Hepatocyte (in vitro differentiated cells): ENCODE results near the gene PDZD7. TPM values are rescaled to one million over a fixed set of nuclear protein-coding genes. Genes with fewer than 3 reads are reported as not detected.

Experiments
- DNase-seq: peaks from one replicate; pipeline ENCODE4 v3.0.0-alpha.2; 2016; ENCODE audit warnings: low spot score
- H2AFZ ChIP-seq: fragments of 200-600 bp; sonication (generic); 2 replicates; pipeline ENCODE4 v1.6.0; 2016; ENCODE audit warnings: antibody characterized with exemption, mild to moderate bottlenecking
- H3K27ac ChIP-seq: fragments of 200-600 bp; sonication (generic); 2 replicates; pipeline ENCODE4 v1.5.1; 2016; ENCODE audit warnings: mild to moderate bottlenecking
- H3K27me3 ChIP-seq: fragments of 200-600 bp; sonication (generic); 2 replicates; pipeline ENCODE4 v1.6.1; 2016
- H3K36me3 ChIP-seq: fragments of 200-600 bp; sonication (generic); replicated peaks from 2 replicates; pipeline ENCODE4 v1.5.1; 2016; ENCODE audit warnings: low read depth; ENCODE audit not compliant: insufficient read depth
- H3K4me1 ChIP-seq: fragments of 200-600 bp; sonication (generic); 2 replicates; pipeline ENCODE4 v1.5.1; 2016; ENCODE audit warnings: mild to moderate bottlenecking, moderate library complexity; ENCODE audit not compliant: insufficient read depth
- H3K4me2 ChIP-seq: fragments of 200-600 bp; sonication (generic); 2 replicates; pipeline ENCODE4 v1.6.0; 2016
- H3K4me3 ChIP-seq: fragments of 200-600 bp; sonication (generic); 2 replicates; pipeline ENCODE4 v1.5.1; 2016; ENCODE audit warnings: mild to moderate bottlenecking
- H3K79me2 ChIP-seq: fragments of 200-600 bp; sonication (generic); 2 replicates; pipeline ENCODE4 v1.6.0; 2017; ENCODE audit warnings: mild to moderate bottlenecking
- H3K9me2 ChIP-seq: fragments of 200-600 bp; sonication (generic); replicated peaks from 2 replicates; pipeline ENCODE4 v1.6.0; 2017; ENCODE audit warnings: mild to moderate bottlenecking; ENCODE audit not compliant: insufficient read depth
- H3K9me3 ChIP-seq: fragments of 200-600 bp; sonication (generic); 2 replicates; pipeline ENCODE4 v1.5.1; 2016; ENCODE audit warnings: low read depth, mild to moderate bottlenecking
- H4K20me1 ChIP-seq: fragments of 200-600 bp; sonication (generic); 2 replicates; pipeline ENCODE4 v1.6.0; 2016; ENCODE audit warnings: mild to moderate bottlenecking; ENCODE audit not compliant: insufficient read depth, poor library complexity, severe bottlenecking
- CTCF ChIP-seq: fragments of 200-600 bp; sonication (generic); IDR thresholded peaks from 2 replicates; pipeline ENCODE4 v1.5.1; 2016; ENCODE audit warnings: antibody characterized with exemption, mild to moderate bottlenecking; ENCODE audit not compliant: poor library complexity
- EZH2 ChIP-seq: fragments of 200-600 bp; sonication (generic); IDR thresholded peaks from 2 replicates; pipeline ENCODE4 v1.6.1; 2016; ENCODE audit warnings: antibody characterized with exemption, mild to moderate bottlenecking, borderline replicate concordance
- EZH2phosphoT487 ChIP-seq: fragments of 200-600 bp; sonication (generic); IDR thresholded peaks from one replicate; pipeline ENCODE4 v1.6.1; 2018; ENCODE audit warnings: antibody characterized with exemption, mild to moderate bottlenecking, low read depth, moderate library complexity; ENCODE audit not compliant: unreplicated experiment, severe bottlenecking
- WGBS: methylation state at CpG from one replicate; pipeline ENCODE4 v1.1.6; 2016; ENCODE audit warnings: low lambda C conversion rate; ENCODE audit errors: missing lambda C conversion rate; 5-methylcytosine and 5-hydroxymethylcytosine counted together
- polyA plus RNA-seq: library from polyadenylated mRNA; unstranded; fragments of >200 nt; fragmentation: Nextera tagmentation; extraction: Ambion mirVana; gene quantifications from 2 replicates; pipeline ENCODE4 v1.2.1, GENCODE V29; 2016
- total RNA-seq: library from RNA; depleted of rRNA; stranded (reverse); fragments of >200 nt; gene quantifications from 2 replicates; pipeline ENCODE4 v1.2.3, GENCODE V29; 2014

Gene PDZD7
- total and polyA plus RNA-seq, 2 experiments from 2014 or later = 6.0 to 8.4 TPM

GRCh38 chr10:101041252-101041761 lies 10.4 kb upstream of the PDZD7 start:
- 44% methylated on average over 5 of the region's 6 CpGs for WGBS
- H4K20me1 ChIP-seq = no peaks in the 10 kb centered on the region
- H3K4me2 ChIP-seq = no peak overlapping the region
- no peak overlapping the region for H3K4me3 ChIP-seq
- TF ChIP-seq EZH2phosphoT487 (no peak), EZH2 (no peak), CTCF (peak; percentile 88)
- H3K27me3 ChIP-seq = peaks cover 3% of the 10 kb centered on the region
- H3K9me2 ChIP-seq = no peaks in the 10 kb centered on the region
- H2AFZ ChIP-seq = no peak overlapping the region
- no peaks in the 10 kb centered on the region for H3K79me2 ChIP-seq
- DNase-seq = peak; percentile 92
- no peaks in the 10 kb centered on the region for H3K9me3 ChIP-seq
- peak overlapping the region; percentile 89 for H3K27ac ChIP-seq
- H3K36me3 ChIP-seq = no peaks in the 10 kb centered on the region
- H3K4me1 ChIP-seq = peaks cover 14% of the 10 kb centered on the region

GRCh38 chr10:101040851-101041250 lies 9.9 kb upstream of the PDZD7 start:
- WGBS = 15% methylated on average over 2 of the region's 2 CpGs
- peak overlapping the region; percentile 11 for H3K27ac ChIP-seq
- H3K4me2 ChIP-seq = no peak overlapping the region
- H3K79me2 ChIP-seq = no peaks in the 10 kb centered on the region
- H4K20me1 ChIP-seq = no peaks in the 10 kb centered on the region
- no peak for DNase-seq
- no peaks in the 10 kb centered on the region for H3K9me3 ChIP-seq
- H3K27me3 ChIP-seq = no peaks in the 10 kb centered on the region
- H3K9me2 ChIP-seq = no peaks in the 10 kb centered on the region
- H3K4me3 ChIP-seq = no peak overlapping the region
- TF ChIP-seq EZH2 (no peak), CTCF (no peak), EZH2phosphoT487 (no peak)
- no peaks in the 10 kb centered on the region for H3K36me3 ChIP-seq
- no peak overlapping the region for H2AFZ ChIP-seq
- peaks cover 14% of the 10 kb centered on the region for H3K4me1 ChIP-seq

GRCh38 chr10:101040061-101040460 lies 9.1 kb upstream of the PDZD7 start:
- Histone ChIP-seq H3K9me2 (no peaks in the 10 kb centered on the region), H3K27ac (no peak overlapping the region), H3K79me2 (peaks cover 3% of the 10 kb centered on the region), H3K4me3 (no peak overlapping the region), H3K4me2 (no peak overlapping the region), H3K36me3 (no peaks in the 10 kb centered on the region), H4K20me1 (no peaks in the 10 kb centered on the region), H3K4me1 (peaks cover 17% of the 10 kb centered on the region), H3K9me3 (no peaks in the 10 kb centered on the region), H2AFZ (no peak overlapping the region), H3K27me3 (no peaks in the 10 kb centered on the region)
- no peak for TF ChIP-seq EZH2phosphoT487
- TF ChIP-seq CTCF = no peak
- TF ChIP-seq EZH2 = no peak
- no peak for DNase-seq
- 95% methylated on average over 3 of the region's 3 CpGs for WGBS

GRCh38 chr10:101038484-101038883 lies 7.6 kb upstream of the PDZD7 start:
- TF ChIP-seq EZH2phosphoT487 = no peak
- TF ChIP-seq EZH2 = no peak
- TF ChIP-seq CTCF = no peak
- peaks cover 25% of the 10 kb centered on the region for H3K4me1 ChIP-seq
- no peak overlapping the region for H2AFZ ChIP-seq
- H3K9me2 ChIP-seq = no peaks in the 10 kb centered on the region
- no peaks in the 10 kb centered on the region for H3K27me3 ChIP-seq
- H3K79me2 ChIP-seq = peaks cover 11% of the 10 kb centered on the region
- no peak for DNase-seq
- H3K4me2 ChIP-seq = no peak overlapping the region
- no peak overlapping the region for H3K4me3 ChIP-seq
- 73% methylated on average over 5 of the region's 5 CpGs for WGBS
- H3K27ac ChIP-seq = no peak overlapping the region
- no peaks in the 10 kb centered on the region for H3K9me3 ChIP-seq
- H4K20me1 ChIP-seq = no peaks in the 10 kb centered on the region
- no peaks in the 10 kb centered on the region for H3K36me3 ChIP-seq
